Kidney epithelial cell (primary cell): ENCODE measurements around the gene KCNB1. TPM values are rescaled to one million over a fixed set of nuclear protein-coding genes. Genes with fewer than 3 reads are reported as not detected.

Source experiments
- DNase-seq: peaks from one replicate; pipeline ENCODE4 v3.0.0-alpha.2; 2010; ENCODE audit warnings: low read depth
- H3K27me3 ChIP-seq: 2 replicates; pipeline ENCODE4 v1.6.0; 2011; ENCODE audit warnings: low read length; ENCODE audit not compliant: control insufficient read depth, insufficient read depth
- H3K36me3 ChIP-seq: 2 replicates; pipeline ENCODE4 v1.5.1; 2011; ENCODE audit warnings: low read length; ENCODE audit not compliant: control insufficient read depth, insufficient read depth
- H3K4me3 ChIP-seq: 2 replicates; pipeline ENCODE4 v1.5.1; 2011; ENCODE audit warnings: low read depth, mild to moderate bottlenecking, control low read depth, low read length
- total RNA-seq: library from RNA; depleted of rRNA; stranded (reverse); fragments of >200 nt; gene quantifications from 2 replicates; pipeline ENCODE4 v1.2.3, GENCODE V29; 2015
- TF ChIP-seq, protein P1 (sequence below): IDR thresholded peaks from 2 replicates; pipeline ENCODE4 v1.5.1; 2011; ENCODE audit warnings: mild to moderate bottlenecking, moderate library complexity, low read length, control low read depth, inconsistent platforms; ENCODE audit not compliant: insufficient read depth, poor library complexity, severe bottlenecking

KCNB1 gene
- total RNA-seq, 1 donor from 2014 or later, result not detected

DNA sequence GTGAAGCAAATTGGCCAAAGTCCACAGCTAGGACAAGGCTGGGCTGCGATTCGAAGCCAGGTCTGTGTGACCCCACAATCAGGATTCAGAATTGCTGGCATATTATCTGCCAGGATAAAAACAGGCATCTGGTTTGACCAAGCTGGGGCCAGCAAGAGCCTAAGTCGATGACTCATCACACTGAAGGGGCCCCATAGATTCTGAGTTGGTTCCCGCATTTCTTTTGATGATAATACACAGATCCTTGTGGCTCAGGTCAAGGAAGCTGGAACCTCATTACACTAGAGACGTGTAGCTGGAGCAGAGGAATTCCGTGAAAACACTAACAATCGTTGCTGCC is 6.5 kb downstream of the KCNB1 start:
- DNase-seq, result no peak
- Histone ChIP-seq H3K4me3 (no peak overlapping the region), H3K36me3 (no peaks in the 10 kb centered on the region), H3K27me3 (peaks cover 26% of the 10 kb centered on the region)
- TF ChIP-seq, protein P1, sequence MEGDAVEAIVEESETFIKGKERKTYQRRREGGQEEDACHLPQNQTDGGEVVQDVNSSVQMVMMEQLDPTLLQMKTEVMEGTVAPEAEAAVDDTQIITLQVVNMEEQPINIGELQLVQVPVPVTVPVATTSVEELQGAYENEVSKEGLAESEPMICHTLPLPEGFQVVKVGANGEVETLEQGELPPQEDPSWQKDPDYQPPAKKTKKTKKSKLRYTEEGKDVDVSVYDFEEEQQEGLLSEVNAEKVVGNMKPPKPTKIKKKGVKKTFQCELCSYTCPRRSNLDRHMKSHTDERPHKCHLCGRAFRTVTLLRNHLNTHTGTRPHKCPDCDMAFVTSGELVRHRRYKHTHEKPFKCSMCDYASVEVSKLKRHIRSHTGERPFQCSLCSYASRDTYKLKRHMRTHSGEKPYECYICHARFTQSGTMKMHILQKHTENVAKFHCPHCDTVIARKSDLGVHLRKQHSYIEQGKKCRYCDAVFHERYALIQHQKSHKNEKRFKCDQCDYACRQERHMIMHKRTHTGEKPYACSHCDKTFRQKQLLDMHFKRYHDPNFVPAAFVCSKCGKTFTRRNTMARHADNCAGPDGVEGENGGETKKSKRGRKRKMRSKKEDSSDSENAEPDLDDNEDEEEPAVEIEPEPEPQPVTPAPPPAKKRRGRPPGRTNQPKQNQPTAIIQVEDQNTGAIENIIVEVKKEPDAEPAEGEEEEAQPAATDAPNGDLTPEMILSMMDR, result no peak

DNA sequence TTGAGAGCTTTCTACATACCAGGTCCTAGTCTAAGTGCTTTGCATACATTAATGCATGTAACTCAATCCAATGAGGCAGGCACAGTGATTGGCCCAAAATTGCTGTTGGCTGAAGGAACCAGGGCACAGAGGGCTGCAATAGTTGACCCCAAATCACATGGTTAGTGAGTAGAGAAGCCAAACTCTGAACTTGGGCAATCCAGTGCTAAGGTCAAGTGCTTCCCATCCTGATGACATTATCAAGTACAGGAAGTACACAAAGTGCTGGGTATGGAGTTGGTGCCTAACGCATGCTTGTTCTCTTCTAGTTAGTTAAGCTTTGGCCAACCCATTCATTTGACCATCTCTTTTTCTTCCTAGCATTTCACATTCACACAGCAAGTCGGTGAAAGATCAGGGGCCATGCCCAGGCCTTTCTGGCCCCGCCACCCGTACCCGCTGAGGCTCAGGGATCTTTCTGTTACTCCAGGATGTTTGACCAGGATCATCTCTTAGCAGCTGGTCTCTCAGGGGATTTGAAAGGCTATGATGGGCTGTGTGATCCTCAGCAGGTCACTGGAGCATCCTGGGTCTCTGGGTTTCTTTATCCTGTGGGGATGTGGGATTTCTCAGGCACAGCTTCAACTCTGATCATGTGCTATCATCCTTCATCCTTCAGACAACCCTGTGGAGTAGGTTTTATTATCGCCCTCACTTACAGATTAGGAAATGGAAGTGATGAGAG is 7.0 kb downstream of the KCNB1 start:
- Histone ChIP-seq H3K27me3 (peaks cover 26% of the 10 kb centered on the region), H3K36me3 (no peaks in the 10 kb centered on the region), H3K4me3 (no peak overlapping the region)
- DNase-seq, result no peak
- TF ChIP-seq, protein P1, result no peak

DNA sequence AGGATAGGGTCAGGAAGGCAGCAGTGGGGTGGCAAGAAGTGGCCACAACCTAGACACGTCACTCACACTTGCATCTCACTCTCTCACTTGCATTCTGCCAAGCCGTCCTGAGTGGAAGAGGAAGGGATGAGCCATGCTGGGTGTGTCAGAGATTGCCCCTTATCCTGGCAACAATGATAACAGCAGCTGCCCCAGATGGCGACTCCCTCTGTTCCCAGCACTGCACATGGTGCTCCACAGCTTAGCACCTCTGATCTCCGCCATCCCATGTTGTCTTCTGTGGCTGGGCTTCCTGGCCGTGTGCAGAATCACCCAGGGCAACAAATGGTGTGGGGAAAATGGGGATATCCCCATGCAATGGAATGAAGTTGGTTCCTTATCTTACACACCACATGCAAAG is 11.1 kb downstream of the KCNB1 start:
- DNase-seq, result no peak
- Histone ChIP-seq H3K4me3 (no peak overlapping the region), H3K36me3 (no peaks in the 10 kb centered on the region), H3K27me3 (peaks cover 15% of the 10 kb centered on the region)
- TF ChIP-seq, protein P1, result no peak

DNA sequence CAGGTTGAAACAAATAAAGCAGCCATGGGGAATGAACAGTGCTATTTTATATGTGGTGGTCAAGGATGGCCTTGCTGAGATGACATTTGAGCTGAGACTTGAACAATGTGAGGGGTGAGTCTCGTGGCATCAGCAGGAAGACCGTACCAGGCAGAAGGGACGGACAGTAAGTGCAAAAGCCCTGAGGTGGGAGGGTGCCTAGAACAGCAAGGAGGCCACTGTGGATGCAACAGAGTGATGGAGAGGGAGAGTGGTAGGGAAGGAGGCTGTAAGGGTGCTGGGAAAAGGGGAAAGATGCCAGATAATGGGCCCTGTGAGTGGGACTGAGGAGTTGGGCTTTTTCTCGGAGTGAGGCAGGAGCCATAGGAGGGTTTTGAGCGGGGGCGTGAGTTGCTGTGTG is 11.5 kb downstream of the KCNB1 start:
- TF ChIP-seq, protein P1, result no peak
- H3K27me3 ChIP-seq, result peaks cover 15% of the 10 kb centered on the region
- no peak overlapping the region for H3K4me3 ChIP-seq
- H3K36me3 ChIP-seq, result no peaks in the 10 kb centered on the region
- DNase-seq, result no peak

DNA sequence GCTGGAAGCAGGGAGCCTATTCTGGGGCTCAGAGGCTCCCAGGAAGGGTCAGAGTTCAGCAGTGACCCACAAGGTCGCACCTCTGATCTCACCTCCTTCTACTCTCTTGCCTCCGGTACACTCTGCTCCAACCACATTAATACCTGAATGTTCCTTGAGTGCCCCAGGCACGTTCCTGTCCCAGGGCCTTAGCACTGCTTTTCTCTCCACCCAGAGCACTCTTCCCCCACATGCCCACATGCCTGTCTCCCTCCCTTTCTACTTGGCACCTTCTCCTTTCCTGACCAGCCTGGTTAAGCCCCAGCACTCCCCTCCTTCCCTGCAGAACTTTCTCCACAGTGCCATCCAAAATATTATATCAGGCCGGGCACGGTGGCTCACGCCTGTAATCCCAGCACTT is 13.4 kb downstream of the KCNB1 start:
- DNase-seq, result no peak
- Histone ChIP-seq H3K36me3 (no peaks in the 10 kb centered on the region), H3K27me3 (peaks cover 10% of the 10 kb centered on the region), H3K4me3 (no peak overlapping the region)
- TF ChIP-seq, protein P1, result no peak

DNA sequence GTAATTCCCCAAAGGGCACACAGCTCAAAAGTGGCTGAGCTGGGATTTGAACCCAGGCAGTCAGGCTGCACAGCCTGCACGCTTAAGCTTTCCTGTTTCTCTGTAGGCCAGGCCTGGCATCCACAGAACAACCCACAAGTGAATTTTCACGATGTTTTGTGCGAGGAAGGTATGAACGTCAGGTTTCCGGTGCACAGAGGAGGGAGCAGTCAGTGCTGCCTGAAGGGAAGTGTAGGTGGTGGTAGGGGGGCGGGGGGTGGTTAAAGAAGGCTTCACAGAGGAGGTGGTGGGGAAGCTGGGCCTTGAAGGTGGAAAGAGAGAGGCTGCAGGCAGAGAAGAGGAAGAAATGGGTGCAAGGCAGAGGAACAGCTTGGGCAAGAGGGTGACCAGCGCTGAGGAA is 14.1 kb downstream of the KCNB1 start:
- Histone ChIP-seq H3K36me3 (no peaks in the 10 kb centered on the region), H3K4me3 (no peak overlapping the region), H3K27me3 (peaks cover 8% of the 10 kb centered on the region)
- TF ChIP-seq, protein P1, result no peak
- no peak for DNase-seq
